CD4-positive, alpha-beta T cell treated with Interleukin-15 for 4 hours (primary cell): Measurements from ENCODE around the gene NPPA.
A peak's percentile ranks its signal among the peaks of the same experiment; 100 is the strongest.
"Not testable (repeated sequence)": the region's sequence is repeated elsewhere in the genome, so short reads cannot be mapped to it uniquely, and the experiment has no call there.

ENCODE experiments used
- DNase-seq: peaks from one replicate; pipeline ENCODE4 v3.0.0-alpha.2; 2020; ENCODE audit warnings: low spot score

Gene NPPA

GRCh38 chr1:11847667-11848372 is at the start of gene NPPA:
NPPA (minus strand) TSS chr1:11847783; CDS start chr1:11847684, 99 bp downstream.
- no peak for DNase-seq

- DNase-seq: not testable (repeated sequence)
These were observed 46.9 kb upstream of the NPPA start for GRCh38 chr1:11894501-11894900.

GRCh38 chr1:11893907-11894251 is 46.3 kb upstream of the NPPA start:
- DNase-seq: peak; percentile 69

- DNase-seq: no peak
These were observed 44.0 kb upstream of the NPPA start for GRCh38 chr1:11891433-11892186.

DNA sequence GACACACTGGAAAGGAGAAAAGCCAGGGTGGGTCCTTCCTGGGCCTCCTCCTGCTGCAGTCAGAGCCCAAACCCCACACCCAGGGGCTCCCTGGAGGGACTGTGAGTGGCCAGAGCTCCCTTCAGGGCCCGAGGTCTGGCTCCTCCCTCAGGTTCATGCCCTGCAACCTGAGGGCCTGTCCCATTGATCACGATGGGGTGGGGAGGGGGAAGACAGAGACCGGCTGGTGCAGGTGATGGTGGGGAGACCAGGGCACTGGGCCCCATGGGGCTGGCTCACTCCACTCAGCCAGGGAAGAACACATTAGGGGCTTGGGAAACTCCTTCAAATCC is 41.3 kb upstream of the NPPA start:
- DNase-seq: no peak

DNA sequence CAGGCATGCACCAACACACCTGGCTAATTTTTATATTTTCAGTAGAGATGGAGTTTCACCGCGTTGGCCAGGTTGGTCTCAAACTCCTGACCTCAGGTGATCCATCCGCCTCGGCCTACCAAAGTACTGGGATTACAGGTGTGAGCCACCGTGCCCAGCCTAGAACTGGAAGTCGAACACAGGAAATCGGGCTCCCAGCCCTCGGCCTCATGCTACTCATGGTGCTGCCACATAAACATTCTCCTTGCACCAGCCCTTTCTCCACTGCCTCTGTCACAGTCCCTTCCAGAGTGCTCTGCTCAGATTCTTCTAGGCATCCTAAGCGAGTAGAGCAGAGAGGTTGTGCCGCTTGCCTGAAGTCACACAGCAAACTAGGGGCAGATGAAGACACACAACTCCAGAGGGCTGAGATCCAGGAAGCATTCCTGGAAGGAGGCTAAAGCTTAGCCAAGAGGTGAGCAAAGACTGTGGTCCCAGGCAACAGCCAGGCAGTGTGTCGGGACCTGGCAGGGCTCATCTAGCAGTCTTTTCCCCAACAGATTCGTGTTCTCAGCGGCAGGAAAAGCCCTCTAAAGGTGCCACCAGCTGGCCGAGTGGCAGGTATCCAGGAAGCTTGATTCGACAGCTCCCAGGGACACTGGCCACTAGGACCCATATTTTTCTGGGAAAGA is 40.8 kb upstream of the NPPA start:
- no peak for DNase-seq

- no peak for DNase-seq
These were observed 40.1 kb upstream of the NPPA start for GRCh38 chr1:11887666-11888007.

GRCh38 chr1:11886986-11887665 is 39.5 kb upstream of the NPPA start:
- no peak for DNase-seq

- no peak for DNase-seq
These were observed 38.3 kb upstream of the NPPA start for GRCh38 chr1:11885916-11886315.

DNA sequence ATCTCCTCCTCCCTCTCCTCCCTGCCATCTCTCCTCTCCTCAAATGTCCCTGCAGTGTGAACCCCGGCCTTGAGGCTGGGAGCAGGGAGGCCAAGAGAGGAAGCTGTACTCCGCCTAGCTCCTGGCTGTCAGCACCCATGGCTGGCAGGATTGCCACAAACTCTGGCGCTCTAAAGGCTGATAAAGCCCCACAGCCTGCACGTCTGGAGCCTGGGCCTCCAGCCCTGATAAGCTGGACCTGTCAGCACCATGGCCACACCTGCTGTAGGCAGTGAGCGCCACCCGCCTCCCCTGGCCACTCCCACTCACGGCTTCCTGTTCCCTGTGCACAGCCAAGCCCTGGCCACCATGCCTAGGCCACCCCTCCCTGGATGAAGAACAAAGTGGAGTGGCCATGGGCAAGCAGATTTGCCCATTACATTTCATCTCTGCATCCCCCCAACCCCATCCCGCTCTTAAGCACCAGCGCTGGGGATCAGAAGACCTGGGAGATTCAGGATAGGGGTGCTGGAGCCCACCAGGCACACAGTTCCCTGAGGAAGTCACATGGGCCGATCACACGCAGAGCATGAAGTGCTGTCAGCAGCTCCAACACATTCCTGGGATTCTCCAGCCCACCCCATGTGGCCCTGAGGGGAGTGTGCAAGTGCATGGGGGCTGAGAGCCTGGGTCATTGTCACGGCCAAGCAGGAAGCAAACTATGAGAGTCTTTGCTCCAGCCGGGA is 35.4 kb upstream of the NPPA start:
- DNase-seq: no peak

- DNase-seq: no peak
These were observed 34.3 kb upstream of the NPPA start for GRCh38 chr1:11881749-11882441.

GRCh38 chr1:11880911-11881748 is 33.5 kb upstream of the NPPA start:
- DNase-seq: no peak

- DNase-seq: no peak
These were observed 32.6 kb upstream of the NPPA start for GRCh38 chr1:11880181-11880575.

GRCh38 chr1:11879311-11880180 is 32.0 kb upstream of the NPPA start:
- DNase-seq: no peak

- DNase-seq: no peak
These were observed 31.3 kb upstream of the NPPA start for GRCh38 chr1:11878891-11879190.

GRCh38 chr1:11878081-11878890 is 30.7 kb upstream of the NPPA start:
- no peak for DNase-seq

GRCh38 chr1:11877074-11877473 is 29.5 kb upstream of the NPPA start:
- DNase-seq: no peak

- DNase-seq: no peak
These were observed 27.5 kb upstream of the NPPA start for GRCh38 chr1:11875094-11875493.

DNA sequence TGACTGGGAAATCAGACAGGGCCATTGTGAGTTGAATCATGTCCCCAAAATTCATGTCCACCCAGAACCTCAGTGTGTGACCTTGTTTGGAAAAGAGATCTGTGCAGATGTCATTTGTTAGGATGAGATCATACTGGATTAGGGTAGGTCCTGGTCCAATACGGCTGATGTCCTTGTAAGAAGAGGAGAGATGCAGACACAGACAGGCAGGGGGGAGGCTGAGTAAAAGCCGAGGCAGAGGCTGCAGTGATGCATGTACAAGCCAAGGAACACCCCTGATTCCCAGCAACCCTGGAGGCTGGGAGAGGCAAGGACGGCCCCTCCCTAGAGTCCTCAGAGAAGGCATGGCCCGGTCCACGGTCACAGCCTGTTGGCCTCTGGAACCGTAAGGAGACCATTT is 27.0 kb upstream of the NPPA start:
- DNase-seq: no peak
